Kidney (tissue), 14 donors: ENCODE results near the gene SLC6A19. TPM values are rescaled to one million over a fixed set of nuclear protein-coding genes. Genes with fewer than 3 reads are reported as not detected.

ENCODE experiments used
- DNase-seq, 5 donors: peaks; one replicate each; pipeline ENCODE4 v3.0.0-alpha.2; 2013 to 2020
- FAIRE-seq: peaks from 2 replicates; lab custom pipeline; 2012; peaks lifted over from hg19 to GRCh38; lab: Jason Lieb, UNC
- H3K27ac ChIP-seq, 2 donors: one replicate each; pipeline ENCODE4 v1.7.0; 2013; ENCODE audit warnings: low read depth in 2 of 2, low read length in 2 of 2, inconsistent platforms in 1 of 2
- H3K27me3 ChIP-seq: one replicate; pipeline ENCODE4 v1.7.1; 2013; ENCODE audit warnings: low read length, inconsistent platforms; ENCODE audit not compliant: control insufficient read depth, insufficient read depth
- H3K36me3 ChIP-seq, 3 donors: one replicate each; pipeline versions ENCODE4 v1.7.0 to v1.7.1; 2013; ENCODE audit warnings: low read length in 3 of 3, control low read depth in 1 of 3, inconsistent platforms in 1 of 3; ENCODE audit not compliant: insufficient read depth in 3 of 3, control insufficient read depth in 2 of 3
- H3K4me1 ChIP-seq, 3 donors: one replicate each; pipeline versions ENCODE4 v1.7.0 to v1.7.1; 2013; ENCODE audit warnings: low read length in 3 of 3, inconsistent platforms in 1 of 3, low read depth in 1 of 3; ENCODE audit not compliant: control insufficient read depth in 2 of 3, insufficient read depth in 2 of 3
- H3K4me3 ChIP-seq, 3 donors: one replicate each; pipeline versions ENCODE4 v1.7.0 to v1.8.1; 2013; ENCODE audit warnings: low read length in 3 of 3, control low read depth in 1 of 3, inconsistent platforms in 1 of 3
- H3K9ac ChIP-seq, 3 donors: one replicate each; pipeline versions ENCODE4 v1.7.0 to v1.7.1; 2013; ENCODE audit warnings: low read length in 3 of 3, control low read depth in 1 of 3, inconsistent platforms in 1 of 3
- H3K9me3 ChIP-seq, 3 donors: one replicate each; pipeline versions ENCODE4 v1.7.0 to v1.7.1; 2013; ENCODE audit warnings: low read length in 3 of 3, control low read depth in 1 of 3, inconsistent platforms in 1 of 3; ENCODE audit not compliant: control insufficient read depth in 2 of 3, insufficient read depth in 1 of 3
- CTCF ChIP-seq: IDR thresholded peaks from 3 replicates; pipeline ENCODE4 v1.5.1; 2012; ENCODE audit warnings: mild to moderate bottlenecking, moderate library complexity, borderline replicate concordance; ENCODE audit not compliant: insufficient read depth; ENCODE audit errors: extremely low read depth
- intact Hi-C: fragments of 100-400 bp; cut with DNase I; formaldehyde crosslinking; loops from one replicate; pipeline ENCODE4 v1.11.1; 2022
- polyA plus RNA-seq: library from polyadenylated mRNA; stranded (reverse); fragments of 350-450 nt; fragmentation: Illumina TruSeq; extraction: RNeasy Lipid Tissue Mini Kit (QIAGEN cat#74804); gene quantifications from one replicate; pipeline ENCODE4 v1.2.3, GENCODE V29; 2014; ENCODE audit warnings: low read depth, low replicate concordance; ENCODE audit not compliant: insufficient read depth
- total RNA-seq: library from RNA; stranded (reverse); fragmentation: NEBNext Ultra II Directional; extraction: Animal tissue kit (Norgen Biotek cat#: 25700); gene quantifications from one replicate; pipeline ENCODE4 v1.2.1, GENCODE V29; 2021
- donor health status: control.
- donor health status: control.
- donor health status: control.
- donor health status: control.
- donor health status: control.
- donor health status: DM: yes; HTN: yes; CAD: no.
- donor health status: Normal renal cell carcinoma (clear cell type).

The SLC6A19 gene
- total and polyA plus RNA-seq, 2 donors from 2014 or later = 2.2 to 69.3 TPM

GRCh38 chr5:1184163-1184470, 17.3 kb upstream of the SLC6A19 start:
- Histone ChIP-seq H3K4me3 (no peak overlapping the region), H3K36me3 (no peaks in the 10 kb centered on the region), H3K27me3 (no peaks in the 10 kb centered on the region), H3K9me3 (no peaks in the 10 kb centered on the region), H3K27ac (no peak overlapping the region), H3K9ac (no peak overlapping the region), H3K4me1 (peaks cover 0 to 8% (median 5%) of the 10 kb centered on the region in 3 donors)
- DNase-seq (no peak), FAIRE-seq (no peak)
- TF ChIP-seq CTCF = no peak
- intact Hi-C loops = no loop called here

GRCh38 chr5:1184481-1184880, 16.9 kb upstream of the SLC6A19 start:
- no peak for TF ChIP-seq CTCF
- Histone ChIP-seq H3K9ac (no peak overlapping the region), H3K27me3 (no peaks in the 10 kb centered on the region), H3K4me1 (peaks cover 0 to 8% (median 5%) of the 10 kb centered on the region in 3 donors), H3K9me3 (no peaks in the 10 kb centered on the region), H3K4me3 (no peak overlapping the region), H3K36me3 (no peaks in the 10 kb centered on the region), H3K27ac (no peak overlapping the region)
- DNase-seq (peak in 1 of 5 donors; percentile 56), FAIRE-seq (no peak)
- intact Hi-C loops = no loop called here

- intact Hi-C loops = no loop called here
- H3K4me3 ChIP-seq = no peak overlapping the region
- no peaks in the 10 kb centered on the region for H3K36me3 ChIP-seq
- H3K27me3 ChIP-seq = no peaks in the 10 kb centered on the region
- no peak overlapping the region for H3K27ac ChIP-seq
- no peaks in the 10 kb centered on the region for H3K9me3 ChIP-seq
- H3K9ac ChIP-seq = no peak overlapping the region
- H3K4me1 ChIP-seq = peaks cover 0 to 8% (median 5%) of the 10 kb centered on the region in 3 donors
- DNase-seq = no peak
- FAIRE-seq = no peak
- TF ChIP-seq CTCF = no peak
These were observed 16.3 kb upstream of the SLC6A19 start for GRCh38 chr5:1185038-1185627.
